Measurements from ENCODE around the gene PPP4R4.
"Not testable (repeated sequence)": the region's sequence is repeated elsewhere in the genome, so short reads cannot be mapped to it uniquely, and the experiment has no call there.

The PPP4R4 gene

GRCh38 chr14:94218198-94218886 lies 44.2 kb downstream of the PPP4R4 start:
- no CpG with 5 or more reads among the region's 47 CpGs for WGBS (ENCODE audit: extremely low coverage, insufficient coverage, insufficient read length)
- H2BK5ac ChIP-seq (ENCODE audit: low read depth, low read length, poor library complexity); H3K79me1 ChIP-seq (ENCODE audit: low read length); DNase-seq; H2BK12ac ChIP-seq (ENCODE audit: low read length); H4K91ac ChIP-seq (ENCODE audit: low read depth, low read length); H2BK120ac ChIP-seq (ENCODE audit: insufficient read depth, low read length, poor library complexity); H2AK5ac ChIP-seq (ENCODE audit: low read length); H3K14ac ChIP-seq (ENCODE audit: low read length); H3K18ac ChIP-seq (ENCODE audit: low read length); H3K27ac ChIP-seq (ENCODE audit: low read depth, low read length); H3K4me1 ChIP-seq (ENCODE audit: control insufficient read depth in 1 of 2, insufficient read depth in 2 of 2, low read length in 2 of 2); H3K4ac ChIP-seq (ENCODE audit: low read depth, low read length); H4K8ac ChIP-seq (ENCODE audit: low read depth, low read length); H3K9ac ChIP-seq (ENCODE audit: low read length); H4K12ac ChIP-seq (ENCODE audit: low read depth, low read length); H3K23ac ChIP-seq (ENCODE audit: low read length); H3K27me3 ChIP-seq (ENCODE audit: insufficient read depth, low read length); H3K36me3 ChIP-seq (ENCODE audit: control insufficient read depth in 1 of 2, insufficient read depth in 2 of 2, low read length in 2 of 2); H3K79me2 ChIP-seq (ENCODE audit: control insufficient read depth, insufficient read depth, low read length, poor library complexity); H3K9me3 ChIP-seq (ENCODE audit: insufficient read depth, low read depth, low read length); H3K4me2 ChIP-seq (ENCODE audit: low read length); H2AFZ ChIP-seq (ENCODE audit: insufficient read depth, low read length, poor library complexity); H3K4me3 ChIP-seq (ENCODE audit: low read depth, low read length): not testable (repeated sequence)

- Histone ChIP-seq H3K14ac (ENCODE audit: low read length) (no peak overlapping the region), H2BK12ac (ENCODE audit: low read length) (no peak overlapping the region), H3K4me2 (ENCODE audit: low read length) (no peak overlapping the region), H3K27me3 (ENCODE audit: insufficient read depth, low read length) (no peaks in the 10 kb centered on the region), H2AK5ac (ENCODE audit: low read length) (no peak overlapping the region), H3K4me3 (ENCODE audit: low read depth, low read length) (no peak overlapping the region), H3K79me1 (ENCODE audit: low read length) (no peaks in the 10 kb centered on the region), H4K12ac (ENCODE audit: low read depth, low read length) (no peak overlapping the region), H3K4me1 (ENCODE audit: control insufficient read depth in 1 of 2, insufficient read depth in 2 of 2, low read length in 2 of 2) (no peaks in the 10 kb centered on the region), H2BK120ac (ENCODE audit: insufficient read depth, low read length, poor library complexity) (no peak overlapping the region), H2AFZ (ENCODE audit: insufficient read depth, low read length, poor library complexity) (no peak overlapping the region), H3K4ac (ENCODE audit: low read depth, low read length) (no peak overlapping the region), H4K91ac (ENCODE audit: low read depth, low read length) (no peak overlapping the region), H3K23ac (ENCODE audit: low read length) (no peak overlapping the region), H2BK5ac (ENCODE audit: low read depth, low read length, poor library complexity) (no peak overlapping the region), H4K8ac (ENCODE audit: low read depth, low read length) (no peak overlapping the region), H3K79me2 (ENCODE audit: control insufficient read depth, insufficient read depth, low read length, poor library complexity) (no peaks in the 10 kb centered on the region), H3K9ac (ENCODE audit: low read length) (no peak overlapping the region), H3K27ac (ENCODE audit: low read depth, low read length) (no peak overlapping the region), H3K9me3 (ENCODE audit: insufficient read depth, low read depth, low read length) (no peaks in the 10 kb centered on the region), H3K18ac (ENCODE audit: low read length) (no peak overlapping the region), H3K36me3 (ENCODE audit: control insufficient read depth in 1 of 2, insufficient read depth in 2 of 2, low read length in 2 of 2) (no peaks in the 10 kb centered on the region)
- peak in 1 of 2 donors; percentile 67 for DNase-seq
- WGBS (ENCODE audit: extremely low coverage, insufficient coverage, insufficient read length), result 100% methylated on average over 1 of the region's 2 CpGs
Measured at GRCh38 chr14:94224040-94224439, 49.9 kb downstream of the PPP4R4 start.

- H2BK120ac ChIP-seq (ENCODE audit: insufficient read depth, low read length, poor library complexity), result no peak overlapping the region
- no peaks in the 10 kb centered on the region for H3K4me1 ChIP-seq (ENCODE audit: control insufficient read depth in 1 of 2, insufficient read depth in 2 of 2, low read length in 2 of 2)
- no peak overlapping the region for H2BK12ac ChIP-seq (ENCODE audit: low read length)
- no peak overlapping the region for H4K8ac ChIP-seq (ENCODE audit: low read depth, low read length)
- no peak overlapping the region for H3K14ac ChIP-seq (ENCODE audit: low read length)
- no peaks in the 10 kb centered on the region for H3K36me3 ChIP-seq (ENCODE audit: control insufficient read depth in 1 of 2, insufficient read depth in 2 of 2, low read length in 2 of 2)
- H3K18ac ChIP-seq (ENCODE audit: low read length), result no peak overlapping the region
- H3K4ac ChIP-seq (ENCODE audit: low read depth, low read length), result no peak overlapping the region
- no CpG with 5 or more reads among the region's 2 CpGs for WGBS (ENCODE audit: extremely low coverage, insufficient coverage, insufficient read length)
- no peak overlapping the region for H2BK5ac ChIP-seq (ENCODE audit: low read depth, low read length, poor library complexity)
- H3K27me3 ChIP-seq (ENCODE audit: insufficient read depth, low read length), result no peaks in the 10 kb centered on the region
- no peak overlapping the region for H3K27ac ChIP-seq (ENCODE audit: low read depth, low read length)
- no peak overlapping the region for H2AK5ac ChIP-seq (ENCODE audit: low read length)
- H3K79me1 ChIP-seq (ENCODE audit: low read length), result no peaks in the 10 kb centered on the region
- H4K91ac ChIP-seq (ENCODE audit: low read depth, low read length), result no peak overlapping the region
- no peak overlapping the region for H3K9ac ChIP-seq (ENCODE audit: low read length)
- no peaks in the 10 kb centered on the region for H3K9me3 ChIP-seq (ENCODE audit: insufficient read depth, low read depth, low read length)
- H2AFZ ChIP-seq (ENCODE audit: insufficient read depth, low read length, poor library complexity), result no peak overlapping the region
- no peak overlapping the region for H4K12ac ChIP-seq (ENCODE audit: low read depth, low read length)
- H3K23ac ChIP-seq (ENCODE audit: low read length), result no peak overlapping the region
- H3K4me2 ChIP-seq (ENCODE audit: low read length), result no peak overlapping the region
- DNase-seq, result peak in 1 of 2 donors; percentile 2
- H3K79me2 ChIP-seq (ENCODE audit: control insufficient read depth, insufficient read depth, low read length, poor library complexity), result no peaks in the 10 kb centered on the region
- H3K4me3 ChIP-seq (ENCODE audit: low read depth, low read length), result no peak overlapping the region
Measured at GRCh38 chr14:94225460-94226378, 51.6 kb downstream of the PPP4R4 start.

- Histone ChIP-seq H4K8ac (ENCODE audit: low read depth, low read length) (no peak overlapping the region), H2AK5ac (ENCODE audit: low read length) (no peak overlapping the region), H4K91ac (ENCODE audit: low read depth, low read length) (no peak overlapping the region), H3K27ac (ENCODE audit: low read depth, low read length) (no peak overlapping the region), H3K36me3 (ENCODE audit: control insufficient read depth in 1 of 2, insufficient read depth in 2 of 2, low read length in 2 of 2) (no peaks in the 10 kb centered on the region), H3K4me1 (ENCODE audit: control insufficient read depth in 1 of 2, insufficient read depth in 2 of 2, low read length in 2 of 2) (no peaks in the 10 kb centered on the region), H3K9ac (ENCODE audit: low read length) (no peak overlapping the region), H3K4me3 (ENCODE audit: low read depth, low read length) (no peak overlapping the region), H3K79me1 (ENCODE audit: low read length) (no peaks in the 10 kb centered on the region), H3K14ac (ENCODE audit: low read length) (no peak overlapping the region), H3K27me3 (ENCODE audit: insufficient read depth, low read length) (no peaks in the 10 kb centered on the region), H3K4ac (ENCODE audit: low read depth, low read length) (no peak overlapping the region), H4K12ac (ENCODE audit: low read depth, low read length) (no peak overlapping the region), H3K79me2 (ENCODE audit: control insufficient read depth, insufficient read depth, low read length, poor library complexity) (no peaks in the 10 kb centered on the region), H3K23ac (ENCODE audit: low read length) (no peak overlapping the region), H2AFZ (ENCODE audit: insufficient read depth, low read length, poor library complexity) (no peak overlapping the region), H2BK5ac (ENCODE audit: low read depth, low read length, poor library complexity) (no peak overlapping the region), H2BK12ac (ENCODE audit: low read length) (no peak overlapping the region), H3K9me3 (ENCODE audit: insufficient read depth, low read depth, low read length) (no peaks in the 10 kb centered on the region), H3K4me2 (ENCODE audit: low read length) (no peak overlapping the region), H2BK120ac (ENCODE audit: insufficient read depth, low read length, poor library complexity) (no peak overlapping the region), H3K18ac (ENCODE audit: low read length) (no peak overlapping the region)
- WGBS (ENCODE audit: extremely low coverage, insufficient coverage, insufficient read length), result no CpG with 5 or more reads among the region's 4 CpGs
- peak; percentile 18 to 72 for DNase-seq
Measured at GRCh38 chr14:94227029-94227428, 52.9 kb downstream of the PPP4R4 start.
